Embryonic facial prominence (tissue), 1 donor: Measurements from ENCODE around the gene XPNPEP2.

ENCODE experiments used
- DNase-seq: peaks from one replicate; pipeline ENCODE4 v3.0.0-alpha.2; 2016; ENCODE audit errors: extremely low spot score

Gene XPNPEP2

GRCh38 chrX:129749069-129749468 lies 10.3 kb downstream of the XPNPEP2 start:
- DNase-seq, result no peak

DNA sequence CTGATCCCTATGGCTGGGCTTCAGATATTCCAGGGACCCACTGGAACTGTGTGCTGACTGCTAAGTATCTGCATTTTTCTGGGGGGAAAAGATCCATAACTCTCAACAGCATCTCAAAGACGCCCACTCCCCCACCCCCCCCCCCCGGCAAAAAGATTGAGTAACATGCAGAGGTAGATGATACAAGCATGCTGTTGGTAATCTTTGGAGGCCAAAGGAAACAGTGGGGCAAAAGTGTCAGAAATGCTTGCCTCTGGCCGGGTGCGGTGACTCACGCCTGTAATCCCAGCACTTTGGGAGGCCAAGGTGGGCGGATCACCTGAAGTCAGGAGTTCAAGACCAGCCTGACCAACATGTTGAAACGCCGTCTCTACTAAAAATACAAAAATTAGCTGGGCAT lies 12.2 kb downstream of the XPNPEP2 start:
- DNase-seq, result no peak

DNA sequence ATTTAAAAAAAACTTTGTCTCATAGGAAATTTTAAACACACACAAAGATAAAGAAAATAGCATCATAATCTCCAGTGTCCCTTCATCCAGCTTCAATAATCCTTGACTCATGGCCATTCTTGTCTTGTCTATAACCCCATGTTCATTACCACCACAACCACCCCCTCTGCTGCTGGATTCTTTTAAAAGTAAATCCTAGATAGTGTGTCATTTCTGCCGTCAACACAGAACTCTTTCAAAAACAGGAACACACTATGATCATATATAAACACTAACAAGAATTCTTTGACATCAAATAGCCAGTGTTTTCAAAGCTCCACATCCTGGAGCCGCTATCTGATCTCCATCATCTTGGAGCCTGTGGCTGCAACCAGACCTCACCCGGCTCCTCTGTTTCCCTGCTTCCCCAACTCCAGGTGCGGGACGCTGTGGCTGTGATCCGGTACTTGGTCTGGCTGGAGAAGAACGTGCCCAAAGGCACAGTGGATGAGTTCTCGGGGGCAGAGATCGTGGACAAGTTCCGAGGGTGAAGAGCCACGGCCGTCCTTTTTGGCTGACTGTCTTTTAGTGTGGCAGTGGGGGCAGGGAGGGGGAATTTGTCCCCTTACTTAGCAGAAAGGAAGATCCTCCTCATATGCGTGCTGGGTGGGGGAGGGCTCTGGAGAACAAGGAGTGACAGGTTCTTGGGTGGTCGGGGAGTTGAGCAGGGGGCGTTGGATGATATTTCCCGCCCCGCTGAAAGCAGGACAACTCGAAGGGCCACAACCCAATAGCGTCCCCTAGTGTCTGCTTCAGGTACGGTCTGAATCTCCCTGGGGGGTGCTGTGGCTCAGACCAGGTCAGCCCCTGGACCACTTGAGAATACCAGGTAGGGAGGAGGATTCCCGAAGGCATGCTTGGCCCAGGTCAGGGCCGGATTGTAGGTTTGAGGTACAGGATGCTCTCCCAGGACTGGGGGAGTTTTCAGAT lies 15.6 kb downstream of the XPNPEP2 start:
- no peak for DNase-seq

- DNase-seq, result no peak
These were observed 17.2 kb downstream of the XPNPEP2 start for GRCh38 chrX:129755779-129756650.

- DNase-seq, result peak; percentile 25
These were observed 20.8 kb downstream of the XPNPEP2 start for GRCh38 chrX:129759576-129760061.

DNA sequence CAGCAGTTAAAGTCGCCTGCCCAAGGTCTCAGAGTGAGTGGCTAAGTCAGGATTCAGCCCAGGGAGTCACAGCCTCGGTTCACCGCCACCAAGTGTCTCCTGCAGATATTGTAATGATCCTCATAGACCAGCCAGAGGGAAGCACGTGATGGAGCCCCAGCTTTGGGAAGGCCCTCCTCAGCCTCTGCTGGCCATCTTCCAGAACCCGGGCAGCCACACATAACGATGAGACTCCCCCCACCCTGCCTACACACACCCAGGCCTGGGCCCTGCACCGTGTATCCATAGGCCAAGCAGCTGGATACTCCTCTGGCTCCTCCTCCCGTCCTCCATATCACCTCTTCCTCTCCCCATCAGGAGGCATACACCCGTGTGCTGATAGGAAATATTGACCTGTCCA lies 21.4 kb downstream of the XPNPEP2 start:
- no peak for DNase-seq

DNA sequence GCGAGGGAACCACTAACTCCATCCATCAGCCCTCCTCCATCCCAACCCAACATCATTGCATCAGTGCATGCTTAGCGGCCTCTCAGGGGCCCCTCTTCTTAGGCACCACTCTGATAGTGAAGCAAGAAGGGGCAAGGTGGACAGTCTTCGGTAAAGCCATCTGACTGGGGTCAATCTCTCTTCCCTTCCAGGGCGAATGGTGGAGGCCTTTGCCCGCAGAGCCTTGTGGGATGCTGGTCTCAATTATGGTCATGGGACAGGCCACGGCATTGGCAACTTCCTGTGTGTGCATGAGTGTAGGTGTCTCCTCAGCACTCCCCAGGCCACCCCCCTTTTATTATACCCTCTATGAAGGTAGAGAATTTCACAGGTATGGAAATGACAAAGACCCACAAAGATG lies 22.2 kb downstream of the XPNPEP2 start:
- no peak for DNase-seq

DNA sequence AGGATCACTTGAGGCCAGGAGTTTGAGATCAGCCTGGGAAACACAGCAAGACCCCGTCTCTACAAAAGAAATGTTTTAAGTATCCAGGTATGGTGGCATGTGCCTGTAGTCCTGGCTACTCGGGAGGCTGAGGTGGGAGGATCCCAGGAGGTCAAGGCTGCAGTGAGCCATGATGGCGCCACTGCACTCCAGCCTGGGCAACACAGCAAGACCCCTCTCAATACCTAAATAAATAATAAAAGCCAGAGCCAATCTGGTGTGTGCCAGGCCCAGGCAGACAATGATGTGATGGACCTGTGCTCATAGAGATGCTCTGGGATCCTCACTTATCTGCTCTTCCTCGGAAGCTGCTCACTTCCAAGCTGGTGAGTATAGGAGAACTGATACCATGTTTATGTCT lies 22.8 kb downstream of the XPNPEP2 start:
- no peak for DNase-seq

GRCh38 chrX:129762448-129762847 lies 23.7 kb downstream of the XPNPEP2 start:
- DNase-seq, result no peak

DNA sequence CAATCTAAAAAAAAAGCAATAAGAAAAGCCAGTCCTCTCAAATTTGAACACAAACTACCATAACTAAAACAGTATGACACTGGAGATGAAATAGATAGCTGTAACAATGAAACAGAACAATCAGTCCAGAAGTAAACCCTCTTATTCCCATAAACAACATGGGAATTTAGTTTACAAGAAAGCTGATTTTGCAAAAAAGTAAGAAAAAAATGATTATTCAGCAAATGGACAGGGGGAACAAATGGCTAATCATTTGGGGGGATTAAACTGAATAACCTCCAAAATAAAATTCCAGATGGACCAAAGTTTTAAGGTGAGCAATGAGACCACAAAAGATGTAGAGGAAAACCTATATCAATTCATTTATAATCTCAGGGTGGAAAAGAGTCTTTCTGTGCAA lies 24.9 kb downstream of the XPNPEP2 start:
- no peak for DNase-seq

DNA sequence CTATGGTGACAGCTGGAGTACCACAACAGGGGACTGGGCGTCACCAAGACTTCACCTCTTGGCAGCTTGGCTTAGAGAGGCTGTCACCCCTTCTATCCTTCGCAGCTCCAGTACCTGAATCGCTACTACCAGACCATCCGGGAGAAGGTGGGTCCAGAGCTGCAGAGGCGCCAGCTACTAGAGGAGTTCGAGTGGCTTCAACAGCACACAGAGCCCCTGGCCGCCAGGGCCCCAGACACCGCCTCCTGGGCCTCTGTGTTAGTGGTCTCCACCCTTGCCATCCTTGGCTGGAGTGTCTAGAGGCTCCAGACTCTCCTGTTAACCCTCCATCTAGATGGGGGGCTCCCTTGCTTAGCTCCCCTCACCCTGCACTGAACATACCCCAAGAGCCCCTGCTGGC lies 29.4 kb downstream of the XPNPEP2 start:
- DNase-seq, result no peak

GRCh38 chrX:129768586-129769466 lies 30.0 kb downstream of the XPNPEP2 start:
- no peak for DNase-seq

- no peak for DNase-seq
These were observed 30.8 kb downstream of the XPNPEP2 start for GRCh38 chrX:129769467-129770154.

DNA sequence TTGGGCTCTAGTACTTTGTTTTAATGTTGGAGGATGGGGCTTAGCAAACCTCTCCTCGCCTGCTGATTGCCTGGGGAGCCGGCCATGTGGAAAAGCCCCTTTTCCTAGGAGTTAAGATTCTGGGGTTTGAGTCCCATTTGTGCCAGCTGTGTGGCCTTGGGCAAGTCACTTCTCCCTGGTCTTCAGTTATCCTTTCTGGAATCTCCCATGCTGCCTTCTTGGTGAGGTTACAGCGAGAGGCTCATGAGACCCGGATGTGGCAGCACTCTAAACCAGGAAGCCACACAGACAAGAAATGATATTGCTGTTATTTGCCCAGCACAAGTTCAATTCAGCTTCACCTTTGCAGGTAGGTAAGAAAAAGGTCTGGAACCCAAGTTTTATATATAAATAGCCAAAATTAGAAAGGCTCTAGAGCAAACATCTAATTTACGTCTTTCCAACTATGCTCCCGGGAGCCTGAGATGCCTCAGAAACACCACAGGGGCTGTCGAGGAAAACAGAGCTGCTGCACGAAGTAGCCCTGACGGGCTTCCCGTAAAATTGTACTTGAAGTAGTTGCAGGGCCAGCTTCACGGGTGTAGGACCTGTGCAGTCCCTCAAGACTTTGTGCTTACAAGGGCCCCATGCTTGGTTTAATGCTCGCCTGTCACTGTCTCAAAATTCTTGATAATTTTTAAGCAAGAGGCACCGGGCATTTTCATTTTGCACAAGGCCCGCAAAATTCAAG lies 32.7 kb downstream of the XPNPEP2 start:
- DNase-seq, result no peak

DNA sequence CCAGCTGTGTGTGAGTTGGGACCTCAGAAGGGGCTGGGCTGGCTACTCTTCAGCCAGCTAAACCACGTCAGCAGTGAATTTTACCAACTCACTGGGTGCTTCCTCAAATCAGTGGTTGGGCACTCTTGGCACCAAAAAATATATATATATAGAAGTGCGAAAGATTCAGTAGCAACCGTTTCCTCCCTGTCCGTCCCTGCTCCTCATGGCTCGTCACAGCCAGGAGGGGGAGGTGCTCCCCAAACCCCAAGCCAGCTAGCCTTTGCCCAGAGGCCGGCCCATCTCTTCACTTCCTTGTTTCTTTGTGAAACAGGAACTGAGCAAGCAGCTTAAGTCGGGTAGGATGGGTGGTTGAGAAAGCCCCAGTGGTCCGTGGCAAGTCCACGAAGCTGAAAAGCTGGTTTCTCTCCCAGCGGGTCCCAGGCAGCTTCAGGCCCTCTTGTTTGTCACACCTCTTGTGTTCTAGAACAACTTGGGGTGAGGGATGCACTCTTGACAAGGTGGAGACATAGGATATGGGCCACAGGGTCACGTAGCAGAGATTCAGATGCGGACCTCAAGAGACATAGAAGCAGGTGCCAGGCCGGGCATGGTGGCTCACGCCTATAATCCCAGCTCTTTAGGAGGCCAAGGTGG lies 34.1 kb downstream of the XPNPEP2 start:
- DNase-seq, result no peak

- DNase-seq, result no peak
These were observed 35.1 kb downstream of the XPNPEP2 start for GRCh38 chrX:129773649-129774458.

DNA sequence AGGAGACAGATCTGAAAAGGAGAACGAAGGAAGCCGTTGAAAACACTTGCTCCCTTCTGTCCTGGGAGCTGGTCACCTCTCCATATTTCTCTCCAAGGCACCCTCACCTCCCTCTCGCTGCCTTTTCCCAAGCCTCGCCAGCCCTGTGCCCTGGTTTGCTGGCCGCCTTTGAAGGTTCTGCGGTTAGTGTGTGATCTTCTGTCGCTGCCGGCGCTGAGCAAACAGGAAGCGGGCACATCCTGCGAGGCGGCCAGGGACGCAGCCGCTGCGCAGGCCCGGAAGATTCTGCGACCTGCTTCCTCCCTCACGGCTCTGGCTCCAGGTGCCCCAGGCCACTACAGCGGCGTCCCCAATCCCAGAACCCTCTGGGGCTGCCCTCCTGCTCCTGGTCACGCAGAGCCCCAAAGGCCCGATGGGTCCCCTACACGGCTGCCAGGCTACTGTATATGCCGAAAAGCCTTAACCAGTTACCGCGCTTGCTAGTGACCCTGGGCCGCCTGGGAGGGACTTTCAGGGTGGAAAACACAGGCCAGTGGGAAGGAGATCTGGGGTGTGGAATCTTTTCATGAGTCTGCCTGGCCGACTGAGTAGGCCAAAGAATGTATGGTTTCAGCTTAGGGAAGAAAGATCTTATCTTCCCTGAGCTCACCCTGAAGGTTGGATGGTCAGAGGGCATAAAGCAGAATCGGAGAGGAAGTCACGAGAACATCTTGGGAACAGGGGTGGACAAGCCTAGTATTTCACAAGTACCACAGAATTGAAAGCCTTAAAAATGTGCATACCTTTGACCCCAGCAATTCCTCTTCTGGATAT lies 38.6 kb downstream of the XPNPEP2 start:
- DNase-seq, result no peak

GRCh38 chrX:129779086-129779672 lies 40.4 kb downstream of the XPNPEP2 start:
- DNase-seq, result no peak
